Aorta (tissue), 5 donors: Measurements from ENCODE around the gene MAPKAPK3. TPM values are rescaled to one million over a fixed set of nuclear protein-coding genes. Genes with fewer than 3 reads are reported as not detected.

Experiments
- ATAC-seq: fragments of 200-7000 bp; cut with Tn5 transposase; one replicate; pipeline ENCODE4 v1.9.1; 2022; ENCODE audit warnings: moderate library complexity; ENCODE audit not compliant: low FRiP score
- DNase-seq, 2 donors: peaks; one replicate each; pipeline ENCODE4 v3.0.0-alpha.2; 2020
- H3K27ac ChIP-seq, 2 donors: one replicate each; pipeline ENCODE4 v1.5.1; 2013; ENCODE audit warnings: low read length in 2 of 2, mild to moderate bottlenecking in 2 of 2, moderate library complexity in 2 of 2, control low read depth in 1 of 2, inconsistent platforms in 1 of 2, low read depth in 1 of 2
- H3K27me3 ChIP-seq, 2 donors: one replicate each; pipeline ENCODE4 v1.6.1; 2013; ENCODE audit warnings: control low read depth in 1 of 2, low read length in 1 of 2, mild to moderate bottlenecking in 1 of 2, moderate library complexity in 1 of 2; ENCODE audit not compliant: insufficient read depth in 2 of 2, control insufficient read depth in 1 of 2
- H3K36me3 ChIP-seq, 2 donors: one replicate each; pipeline ENCODE4 v1.6.1; 2013; ENCODE audit warnings: control low read depth in 1 of 2, low read length in 1 of 2, mild to moderate bottlenecking in 1 of 2; ENCODE audit not compliant: insufficient read depth in 2 of 2, control insufficient read depth in 1 of 2
- H3K4me1 ChIP-seq, 2 donors: one replicate each; pipeline ENCODE4 v1.6.1; 2013; ENCODE audit warnings: low read length in 2 of 2, control low read depth in 1 of 2, mild to moderate bottlenecking in 1 of 2, moderate library complexity in 1 of 2; ENCODE audit not compliant: insufficient read depth in 2 of 2, control insufficient read depth in 1 of 2
- H3K4me3 ChIP-seq, 2 donors: one replicate each; pipeline ENCODE4 v1.5.1; 2013; ENCODE audit warnings: low read length in 2 of 2, control low read depth in 1 of 2, mild to moderate bottlenecking in 1 of 2
- H3K9me3 ChIP-seq: one replicate; pipeline ENCODE4 v1.6.1; 2013; ENCODE audit warnings: mild to moderate bottlenecking, low read length; ENCODE audit not compliant: control insufficient read depth
- WGBS, 2 donors: extraction: QIAGEN DNeasy Blood & Tissue Kit; methylation state at CpG; one replicate each; pipeline ENCODE4 v1.1.7; 2013; 5-methylcytosine and 5-hydroxymethylcytosine counted together
- intact Hi-C, 2 donors: fragments of 100-400 bp; cut with DNase I; formaldehyde crosslinking; loops; one replicate each; pipeline versions ENCODE4 v1.14.2 to v1.15.0; 2022
- polyA plus RNA-seq, 2 donors: library from polyadenylated mRNA; stranded (reverse); fragments of 200-250 nt; gene quantifications; one replicate each; pipeline ENCODE4 v1.2.3, GENCODE V29; 2013
- total RNA-seq, 2 donors: library from RNA; stranded (reverse); fragmentation: NEBNext Ultra II Directional; extraction: Animal tissue kit (Norgen Biotek cat#: 25700); gene quantifications; one replicate each; pipeline ENCODE4 v1.2.1, GENCODE V29; 2021
- donor health status: healthy with polysubstance abuse.
- donor health status: Bipolar disorder and iron deficiency.
- donor health status: DM: no; HTN: no; CAD: no.
- donor health status: DM: no; HTN: no; CAD: no.
- donor health status: DM: yes; HTN: yes; CAD: no.

Gene MAPKAPK3
- total and polyA plus RNA-seq, 4 donors, result 13.0 to 24.8 (median 21.0) TPM

DNA sequence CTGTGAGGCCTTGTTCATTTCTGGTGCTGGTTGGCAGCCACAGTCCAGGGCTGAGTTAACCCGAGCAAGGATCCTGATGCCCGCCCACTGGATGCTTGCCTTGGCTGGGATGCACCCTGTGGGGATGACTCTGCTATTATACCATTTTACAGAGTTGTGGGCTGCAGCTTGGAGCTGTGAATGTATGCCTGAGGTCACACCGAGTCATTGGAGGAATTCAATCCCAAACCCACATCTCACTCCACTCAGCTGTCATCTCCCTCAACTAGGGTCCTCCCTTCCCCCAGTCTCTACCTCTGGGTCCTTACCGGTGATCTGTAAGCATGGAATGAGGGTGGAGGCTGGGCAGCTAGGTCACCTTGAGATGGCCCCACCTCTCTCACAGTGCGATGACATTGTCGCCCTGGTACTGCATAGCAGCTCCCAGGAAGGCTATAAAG is 22.1 kb downstream of the MAPKAPK3 start:
- H3K4me1 ChIP-seq, result no peaks in the 10 kb centered on the region
- no peaks in the 10 kb centered on the region for H3K27me3 ChIP-seq
- intact Hi-C loops, result no loop called here
- no peaks in the 10 kb centered on the region for H3K36me3 ChIP-seq
- ATAC-seq (no peak), DNase-seq (peak in 1 of 2 donors; percentile 59)
- no peaks in the 10 kb centered on the region for H3K9me3 ChIP-seq
- no peak overlapping the region for H3K4me3 ChIP-seq
- 63 to 75% methylated on average over 6 of the region's 6 CpGs for WGBS, 2 donors
- H3K27ac ChIP-seq, result no peak overlapping the region

DNA sequence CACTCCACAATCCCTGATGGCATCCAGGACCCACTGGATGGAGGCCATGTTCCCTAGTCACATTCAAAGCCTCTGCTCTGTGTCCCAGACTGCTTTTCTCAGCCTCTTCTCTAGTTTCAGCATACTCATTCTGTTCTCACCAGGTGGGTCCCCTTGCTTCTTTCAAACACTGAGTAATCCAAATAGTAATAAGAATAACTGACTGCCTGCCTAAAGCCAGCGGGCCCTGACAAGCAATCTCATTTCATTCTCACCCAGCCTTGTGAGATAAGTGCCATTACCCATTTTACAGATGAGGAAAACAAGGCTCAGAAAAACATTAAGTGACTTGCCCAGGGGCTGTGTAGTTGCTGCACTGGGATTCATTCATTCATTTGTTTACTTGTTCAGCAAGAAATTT is 25.4 kb downstream of the MAPKAPK3 start:
- Histone ChIP-seq H3K4me3 (no peak overlapping the region), H3K36me3 (no peaks in the 10 kb centered on the region), H3K27me3 (no peaks in the 10 kb centered on the region), H3K4me1 (no peaks in the 10 kb centered on the region), H3K9me3 (no peaks in the 10 kb centered on the region), H3K27ac (no peak overlapping the region)
- intact Hi-C loops, result no loop called here
- 97% methylated on average over 1 of the region's 1 CpG for WGBS, 2 donors
- no peak for DNase-seq
- no peak for ATAC-seq

DNA sequence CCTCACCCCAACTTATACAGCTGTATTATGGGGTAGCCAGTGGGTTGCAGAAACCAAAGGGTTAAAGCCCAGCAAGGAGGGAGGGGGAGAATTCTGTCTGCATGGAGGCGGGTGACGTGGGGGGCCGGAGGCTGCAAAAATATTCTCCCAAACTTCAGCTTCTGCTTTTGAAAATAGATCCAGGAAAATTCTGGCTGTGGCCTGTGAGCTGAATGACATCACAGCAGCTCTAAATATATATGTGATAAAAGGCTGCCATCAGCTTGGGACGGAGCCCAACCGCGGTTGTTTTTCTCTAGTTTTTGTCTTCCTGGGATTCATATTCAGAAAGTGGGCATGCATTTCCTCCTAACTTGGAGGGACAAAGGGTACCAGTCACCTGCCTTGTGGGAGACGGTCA is 27.6 kb downstream of the MAPKAPK3 start:
- Histone ChIP-seq H3K27ac (no peak overlapping the region), H3K27me3 (no peaks in the 10 kb centered on the region), H3K9me3 (no peaks in the 10 kb centered on the region), H3K4me3 (no peak overlapping the region), H3K36me3 (no peaks in the 10 kb centered on the region), H3K4me1 (no peaks in the 10 kb centered on the region)
- intact Hi-C loops, result no loop called here
- ATAC-seq (no peak), DNase-seq (no peak)
- WGBS, 2 donors, result 7% methylated on average over 7 of the region's 7 CpGs

DNA sequence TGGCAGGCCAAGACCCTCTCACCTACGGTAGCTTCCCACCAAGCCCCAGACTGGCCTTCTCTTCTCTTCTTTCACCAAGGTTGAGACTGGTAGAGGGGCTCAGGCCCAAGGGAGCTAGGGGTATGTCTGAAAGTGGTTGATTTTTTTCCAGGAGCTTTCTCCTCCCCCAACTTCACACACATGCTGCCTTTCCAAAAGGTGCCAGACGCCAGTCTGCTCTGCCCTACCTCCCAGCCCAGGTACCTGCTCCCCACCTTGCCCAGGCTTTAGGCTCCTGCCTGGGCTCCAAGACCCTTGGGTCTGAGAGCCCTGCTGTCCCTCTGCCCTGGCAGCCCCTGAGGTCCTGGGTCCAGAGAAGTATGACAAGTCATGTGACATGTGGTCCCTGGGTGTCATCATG is 28.4 kb downstream of the MAPKAPK3 start:
- intact Hi-C loops, result no loop called here
- no peak for ATAC-seq
- Histone ChIP-seq H3K27me3 (no peaks in the 10 kb centered on the region), H3K4me1 (no peaks in the 10 kb centered on the region), H3K36me3 (no peaks in the 10 kb centered on the region), H3K9me3 (no peaks in the 10 kb centered on the region), H3K4me3 (no peak overlapping the region), H3K27ac (no peak overlapping the region)
- WGBS, 2 donors, result 81 to 93% methylated on average over 2 of the region's 2 CpGs
- DNase-seq, result no peak

DNA sequence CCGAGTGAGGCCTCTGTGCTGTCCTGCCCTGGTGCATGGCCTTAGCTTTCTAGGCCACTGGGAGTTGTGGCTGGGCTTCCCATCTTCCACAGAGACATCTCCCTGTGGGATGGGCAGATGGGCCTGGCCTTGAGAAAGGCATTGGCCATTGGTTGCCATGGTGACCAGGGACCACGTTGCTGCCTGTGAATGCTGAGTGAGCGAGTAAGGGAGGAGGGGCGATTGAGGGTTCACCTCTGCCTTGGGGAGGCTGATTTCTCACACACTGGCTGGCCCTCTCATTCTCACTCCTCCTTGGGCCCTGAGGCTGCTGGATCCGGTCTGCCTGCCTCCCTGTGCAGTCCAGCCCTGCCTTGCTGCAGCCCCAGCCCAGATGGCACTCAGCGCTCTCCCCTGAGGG is 31.4 kb downstream of the MAPKAPK3 start:
- no peak for ATAC-seq
- intact Hi-C loops, result no loop called here
- DNase-seq, result no peak
- no peaks in the 10 kb centered on the region for H3K36me3 ChIP-seq
- WGBS, 2 donors, result 76 to 83% methylated on average over 6 of the region's 6 CpGs
- no peaks in the 10 kb centered on the region for H3K4me1 ChIP-seq
- no peaks in the 10 kb centered on the region for H3K27me3 ChIP-seq
- H3K9me3 ChIP-seq, result no peaks in the 10 kb centered on the region
- H3K27ac ChIP-seq, result no peak overlapping the region
- H3K4me3 ChIP-seq, result no peak overlapping the region

GRCh38 chr3:50648944-50649343 is 32.0 kb downstream of the MAPKAPK3 start:
- H3K27ac ChIP-seq, result no peak overlapping the region
- no peaks in the 10 kb centered on the region for H3K36me3 ChIP-seq
- H3K27me3 ChIP-seq, result no peaks in the 10 kb centered on the region
- intact Hi-C loops, result no loop called here
- ATAC-seq (no peak), DNase-seq (no peak)
- H3K9me3 ChIP-seq, result no peaks in the 10 kb centered on the region
- H3K4me1 ChIP-seq, result no peaks in the 10 kb centered on the region
- H3K4me3 ChIP-seq, result no peak overlapping the region
- WGBS, 2 donors, result 79 to 83% methylated on average over 2 of the region's 2 CpGs

- no peaks in the 10 kb centered on the region for H3K4me1 ChIP-seq
- no peaks in the 10 kb centered on the region for H3K9me3 ChIP-seq
- no peak for DNase-seq
- H3K4me3 ChIP-seq, result no peak overlapping the region
- no peaks in the 10 kb centered on the region for H3K36me3 ChIP-seq
- intact Hi-C loops, result no loop called here
- H3K27ac ChIP-seq, result no peak overlapping the region
- H3K27me3 ChIP-seq, result no peaks in the 10 kb centered on the region
- no peak for ATAC-seq
- 9 to 11% methylated on average over 8 of the region's 8 CpGs for WGBS, 2 donors
Measured at GRCh38 chr3:50649451-50649931, 32.5 kb downstream of the MAPKAPK3 start.

GRCh38 chr3:50650018-50650417 is 33.1 kb downstream of the MAPKAPK3 start:
- H3K36me3 ChIP-seq, result no peaks in the 10 kb centered on the region
- H3K4me1 ChIP-seq, result no peaks in the 10 kb centered on the region
- intact Hi-C loops, result no loop called here
- H3K27ac ChIP-seq, result no peak overlapping the region
- H3K9me3 ChIP-seq, result no peaks in the 10 kb centered on the region
- no peaks in the 10 kb centered on the region for H3K27me3 ChIP-seq
- ATAC-seq, result no peak
- no peak for DNase-seq
- 65 to 88% methylated on average over 1 of the region's 1 CpG for WGBS, 2 donors
- no peak overlapping the region for H3K4me3 ChIP-seq

DNA sequence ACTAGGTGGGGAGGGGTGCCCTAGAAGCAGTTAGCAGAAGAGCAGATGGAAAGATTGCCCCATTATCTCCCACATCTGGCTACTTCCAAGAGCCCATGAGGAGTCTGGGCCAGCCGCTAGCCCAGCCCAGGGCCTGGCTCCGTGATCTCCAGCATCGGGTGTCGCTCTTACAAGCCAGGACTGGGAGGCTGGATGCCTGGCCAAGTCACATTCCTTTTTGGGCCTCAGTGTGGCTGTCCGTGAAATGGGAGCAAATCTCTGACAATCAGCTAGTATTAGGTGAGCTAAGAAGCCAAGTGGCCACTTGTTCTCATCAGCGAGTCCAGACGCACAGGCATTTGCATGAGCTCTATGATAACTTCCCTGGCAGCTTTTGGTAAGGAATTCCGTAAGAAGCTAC is 34.5 kb downstream of the MAPKAPK3 start:
- no peak overlapping the region for H3K27ac ChIP-seq
- 93 to 94% methylated on average over 8 of the region's 8 CpGs for WGBS, 2 donors
- intact Hi-C loops, result no loop called here
- no peaks in the 10 kb centered on the region for H3K4me1 ChIP-seq
- H3K36me3 ChIP-seq, result no peaks in the 10 kb centered on the region
- no peaks in the 10 kb centered on the region for H3K27me3 ChIP-seq
- no peak overlapping the region for H3K4me3 ChIP-seq
- ATAC-seq (no peak), DNase-seq (no peak)
- no peaks in the 10 kb centered on the region for H3K9me3 ChIP-seq
